ENCODE results near the gene RCOR1.
"Not testable (repeated sequence)": the region's sequence is repeated elsewhere in the genome, so short reads cannot be mapped to it uniquely, and the experiment has no call there.

RCOR1 gene

GRCh38 chr14:102739190-102739469 is 146.7 kb downstream of the RCOR1 start:
- no peak for DNase-seq

GRCh38 chr14:102746634-102747438 is 154.4 kb downstream of the RCOR1 start:
- DNase-seq = no peak

DNA sequence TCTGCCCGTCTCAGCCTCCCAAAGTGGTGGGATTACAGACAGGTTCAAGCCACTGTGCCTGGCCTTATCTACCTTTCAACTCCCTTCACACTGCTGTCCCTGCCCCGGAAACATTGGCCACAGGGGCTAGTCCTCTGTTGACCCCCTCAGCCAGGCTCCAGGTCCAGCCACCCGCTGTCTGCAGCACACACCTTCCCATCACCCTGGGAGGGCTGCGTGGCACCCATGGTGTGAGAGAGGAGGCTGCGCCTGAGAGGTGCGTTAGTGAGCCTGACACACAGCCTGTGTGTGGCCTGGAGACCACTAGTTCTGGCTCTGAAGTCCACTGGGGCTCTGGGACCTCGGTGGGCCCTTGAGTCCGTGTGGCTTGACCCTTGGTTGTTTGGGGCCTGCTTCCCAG is 156.4 kb downstream of the RCOR1 start:
- no peak for DNase-seq

DNA sequence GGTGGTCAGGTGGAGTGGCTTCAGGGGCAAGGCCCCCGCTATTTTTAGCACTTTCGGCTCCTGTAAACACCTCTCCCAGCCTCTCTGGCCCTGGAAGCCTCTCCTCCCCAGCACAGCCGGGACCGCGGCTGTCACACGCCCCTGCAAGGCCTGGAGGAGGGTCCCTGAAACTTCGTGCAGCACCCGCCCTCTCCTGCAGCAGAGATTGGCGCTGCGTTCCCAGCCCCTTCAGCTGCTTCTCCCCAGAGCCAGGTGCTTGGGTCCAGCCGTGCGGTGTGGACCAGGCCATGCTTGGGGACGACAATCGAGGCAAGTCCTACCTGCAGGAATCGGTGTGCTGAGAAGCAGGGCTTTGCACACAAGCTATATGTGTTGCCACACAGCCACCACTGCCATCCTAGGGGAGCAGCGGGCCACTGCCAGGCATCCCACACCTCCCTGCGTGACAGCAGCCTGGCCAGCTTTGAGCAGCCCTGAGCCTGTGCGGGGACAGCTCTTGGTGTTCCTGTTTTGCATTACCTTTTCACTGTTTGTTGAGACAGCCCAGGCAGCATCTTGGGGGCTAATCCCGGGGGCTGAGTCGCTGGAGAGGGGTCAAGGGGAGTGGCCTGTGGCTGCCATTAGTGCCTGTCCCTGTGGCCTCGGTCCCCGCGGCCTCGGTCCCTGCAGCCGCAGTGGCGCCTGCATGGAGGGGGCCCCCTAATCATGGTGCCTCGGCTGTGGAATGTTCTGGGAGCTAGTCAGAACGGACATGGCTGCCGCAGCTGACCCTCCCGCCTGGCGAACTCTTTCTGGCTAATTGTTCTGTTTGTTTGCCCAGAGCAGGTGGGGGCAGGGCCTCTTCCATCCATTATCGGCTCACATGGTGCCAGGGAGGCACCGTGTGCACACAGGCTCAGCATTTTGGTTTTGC is 157.2 kb downstream of the RCOR1 start:
- no peak for DNase-seq

- no peak for DNase-seq
These were observed 157.9 kb downstream of the RCOR1 start for GRCh38 chr14:102750376-102750775.

DNA sequence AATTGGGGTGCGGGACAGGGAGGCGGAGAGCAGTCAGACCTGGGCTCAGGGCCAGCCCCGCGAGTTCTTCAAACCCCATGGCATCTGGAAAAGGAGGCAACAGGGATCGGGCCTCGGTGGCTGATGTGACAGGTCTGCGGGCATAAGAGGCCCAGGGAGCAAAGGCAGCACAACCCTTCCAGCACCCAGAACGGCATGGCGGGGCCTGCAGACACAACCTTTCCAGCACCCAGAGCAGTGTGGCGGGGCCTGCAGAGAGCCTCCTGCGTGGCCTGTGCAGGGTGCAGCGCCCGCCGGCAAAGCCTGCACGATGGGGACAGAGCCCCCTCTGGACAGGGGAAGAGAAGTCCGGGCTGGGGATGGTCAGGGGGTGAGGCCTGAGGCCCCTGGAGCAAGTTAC is 158.6 kb downstream of the RCOR1 start:
- no peak for DNase-seq

DNA sequence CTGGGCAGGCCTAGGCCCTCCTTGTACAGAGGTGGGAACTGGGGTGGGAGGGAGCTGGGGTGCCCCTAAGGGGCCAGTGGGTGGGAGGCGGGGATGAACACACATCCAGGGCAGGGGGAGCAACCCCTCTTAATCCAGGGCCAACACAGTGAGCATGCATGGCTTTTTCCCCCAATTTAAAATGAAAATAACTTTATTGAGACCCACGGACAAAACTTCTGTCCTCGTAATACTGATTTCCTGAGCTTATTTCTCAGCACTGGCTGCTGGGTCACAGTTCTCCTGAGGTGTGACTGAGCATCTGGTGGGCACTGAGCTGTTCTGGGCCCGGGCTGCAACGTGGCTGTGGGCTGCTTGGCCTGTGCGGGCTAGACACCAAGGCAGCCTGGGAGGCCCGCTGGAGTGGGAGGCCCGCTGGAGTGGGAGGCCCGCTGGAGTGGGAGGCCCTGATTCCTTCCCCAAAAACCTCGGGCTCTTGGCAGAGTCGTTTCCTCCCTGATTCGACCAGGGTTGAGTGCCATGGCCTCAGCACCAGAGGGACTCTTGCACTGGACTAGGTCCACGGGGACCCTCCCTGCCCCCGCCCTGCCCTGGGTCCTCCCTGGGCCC is 159.9 kb downstream of the RCOR1 start:
- DNase-seq = no peak

- DNase-seq = no peak
These were observed 162.2 kb downstream of the RCOR1 start for GRCh38 chr14:102754370-102755262.

GRCh38 chr14:102757646-102758045 is 165.2 kb downstream of the RCOR1 start:
- DNase-seq = no peak

GRCh38 chr14:102758087-102758486 is 165.6 kb downstream of the RCOR1 start:
- no peak for DNase-seq

DNA sequence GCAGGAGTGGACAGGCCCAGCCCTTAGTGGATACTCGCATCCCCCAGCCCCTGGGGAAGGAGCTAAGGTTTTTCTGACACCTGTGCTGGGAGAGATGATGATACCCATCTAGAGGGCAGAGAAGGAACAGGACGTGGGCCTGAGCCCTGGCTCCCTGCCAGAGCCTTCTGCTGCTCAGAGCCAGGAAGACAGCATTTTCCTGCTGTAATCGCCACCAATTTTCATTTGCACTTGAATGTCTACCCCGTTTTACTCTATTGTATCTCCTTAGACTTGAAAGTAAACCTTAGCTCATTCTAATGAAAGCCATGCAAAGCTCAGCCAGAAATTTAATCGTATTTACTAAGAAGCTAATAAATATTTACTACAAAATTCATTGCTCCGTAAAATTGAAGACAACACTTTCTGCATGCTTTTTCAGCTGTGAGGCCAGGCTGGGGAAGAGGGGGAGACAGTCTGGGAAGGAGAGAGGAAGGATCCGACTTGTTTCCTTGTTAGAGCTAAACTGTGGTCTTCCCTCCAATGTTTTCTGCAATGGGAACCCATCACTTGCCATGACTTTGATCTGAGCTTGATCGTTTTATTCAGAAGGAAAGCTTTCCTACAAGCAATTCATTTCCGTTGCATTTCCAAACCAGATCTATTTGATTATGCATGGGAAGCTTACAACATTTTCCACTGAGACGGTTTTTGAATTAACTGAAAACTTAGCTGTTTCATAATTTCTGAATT is 167.2 kb downstream of the RCOR1 start:
- DNase-seq = no peak

GRCh38 chr14:102760496-102761193 is 168.2 kb downstream of the RCOR1 start:
- DNase-seq = no peak

GRCh38 chr14:102761206-102761605 is 168.8 kb downstream of the RCOR1 start:
- DNase-seq = no peak

GRCh38 chr14:102764220-102764671 is 171.8 kb downstream of the RCOR1 start:
- no peak for DNase-seq

GRCh38 chr14:102765770-102766169 is 173.3 kb downstream of the RCOR1 start:
- not testable (repeated sequence) for DNase-seq

DNA sequence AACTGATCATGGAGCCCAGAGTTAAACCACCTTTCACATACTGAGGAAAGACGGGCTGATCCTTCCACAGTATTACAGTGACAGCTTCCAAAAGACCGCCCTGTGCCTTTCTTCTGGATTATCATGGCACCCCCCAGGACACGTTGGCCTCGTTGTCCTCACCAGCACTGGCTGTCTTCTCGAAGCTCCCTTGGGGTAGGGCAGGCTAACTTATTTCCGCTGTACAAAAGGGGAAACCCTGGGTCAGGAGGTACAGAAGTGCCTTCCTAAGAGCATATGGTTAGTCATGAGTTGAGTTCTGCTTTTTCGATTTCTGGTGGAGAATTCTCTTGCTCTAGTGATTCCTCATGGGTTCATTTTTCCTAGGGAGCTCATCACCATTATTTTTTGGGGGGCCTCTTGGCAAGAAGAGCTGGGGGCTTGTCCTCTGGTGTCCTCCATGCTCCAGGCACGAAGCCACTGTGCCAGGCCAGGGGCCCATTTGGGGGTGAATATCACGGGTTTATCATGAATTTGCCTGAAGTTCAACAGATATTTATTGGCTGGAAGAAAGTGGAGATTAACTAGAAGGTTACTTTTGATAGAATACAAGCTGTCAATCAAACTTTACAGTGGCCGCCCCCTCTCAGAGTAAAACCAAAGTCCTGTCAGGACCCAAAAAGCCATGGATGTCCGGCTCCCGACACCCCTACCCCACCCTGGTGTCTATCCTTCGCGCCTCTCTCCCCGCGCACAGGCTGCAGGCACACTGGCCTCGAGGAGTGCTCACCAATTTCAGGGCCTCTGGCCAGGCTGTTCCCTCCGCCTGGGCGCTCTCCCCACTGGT is 176.0 kb downstream of the RCOR1 start:
- DNase-seq = peak in 2 of 58 donors; percentile 11 to 22

- no peak for DNase-seq
These were observed 176.5 kb downstream of the RCOR1 start for GRCh38 chr14:102769049-102769327.

- no peak for DNase-seq
These were observed 178.0 kb downstream of the RCOR1 start for GRCh38 chr14:102770147-102771123.
